ENCODE results near the gene ZBTB16.

DNA sequence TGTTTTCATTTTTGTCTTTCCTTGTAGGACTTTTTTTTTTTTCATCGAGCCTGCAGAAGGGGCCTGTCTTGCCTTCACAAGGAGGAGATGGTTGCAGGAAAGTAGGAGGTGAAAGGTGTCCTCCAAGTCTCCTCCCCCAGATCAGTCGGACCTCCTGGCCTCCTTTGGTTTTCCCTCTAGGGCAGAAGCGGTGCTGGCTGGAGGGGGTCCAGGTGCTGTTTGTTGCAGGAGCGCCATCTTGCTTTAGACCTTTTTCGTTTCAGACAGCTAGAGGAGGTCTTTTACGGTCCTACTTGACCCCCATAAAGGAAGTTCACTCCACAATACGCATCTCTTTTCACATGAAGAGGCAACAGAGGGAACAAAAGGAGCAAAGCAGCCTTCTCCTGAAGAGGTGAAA lies 66.0 kb downstream of the ZBTB16 start:
- TF ChIP-seq, protein P1, sequence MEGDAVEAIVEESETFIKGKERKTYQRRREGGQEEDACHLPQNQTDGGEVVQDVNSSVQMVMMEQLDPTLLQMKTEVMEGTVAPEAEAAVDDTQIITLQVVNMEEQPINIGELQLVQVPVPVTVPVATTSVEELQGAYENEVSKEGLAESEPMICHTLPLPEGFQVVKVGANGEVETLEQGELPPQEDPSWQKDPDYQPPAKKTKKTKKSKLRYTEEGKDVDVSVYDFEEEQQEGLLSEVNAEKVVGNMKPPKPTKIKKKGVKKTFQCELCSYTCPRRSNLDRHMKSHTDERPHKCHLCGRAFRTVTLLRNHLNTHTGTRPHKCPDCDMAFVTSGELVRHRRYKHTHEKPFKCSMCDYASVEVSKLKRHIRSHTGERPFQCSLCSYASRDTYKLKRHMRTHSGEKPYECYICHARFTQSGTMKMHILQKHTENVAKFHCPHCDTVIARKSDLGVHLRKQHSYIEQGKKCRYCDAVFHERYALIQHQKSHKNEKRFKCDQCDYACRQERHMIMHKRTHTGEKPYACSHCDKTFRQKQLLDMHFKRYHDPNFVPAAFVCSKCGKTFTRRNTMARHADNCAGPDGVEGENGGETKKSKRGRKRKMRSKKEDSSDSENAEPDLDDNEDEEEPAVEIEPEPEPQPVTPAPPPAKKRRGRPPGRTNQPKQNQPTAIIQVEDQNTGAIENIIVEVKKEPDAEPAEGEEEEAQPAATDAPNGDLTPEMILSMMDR (IDR thresholded peaks at IDR 0.05), result no peak
- no peak for TF ChIP-seq POLR2A (IDR thresholded peaks at IDR 0.05)

All from ovary (tissue), 3 donors.